Stimulated activated CD4-positive, alpha-beta T cell treated with anti-CD3 and anti-CD28 coated beads, Interleukin-2, amount 100 ng/mL, for 48 hours (primary cell): ENCODE measurements around the gene GALNS.
"Not testable (repeated sequence)": the region's sequence is repeated elsewhere in the genome, so short reads cannot be mapped to it uniquely, and the experiment has no call there.

Experiments
- DNase-seq, 2 donors: peaks; one replicate each; pipeline ENCODE4 v3.0.0-alpha.2; 2020

The GALNS gene

DNA sequence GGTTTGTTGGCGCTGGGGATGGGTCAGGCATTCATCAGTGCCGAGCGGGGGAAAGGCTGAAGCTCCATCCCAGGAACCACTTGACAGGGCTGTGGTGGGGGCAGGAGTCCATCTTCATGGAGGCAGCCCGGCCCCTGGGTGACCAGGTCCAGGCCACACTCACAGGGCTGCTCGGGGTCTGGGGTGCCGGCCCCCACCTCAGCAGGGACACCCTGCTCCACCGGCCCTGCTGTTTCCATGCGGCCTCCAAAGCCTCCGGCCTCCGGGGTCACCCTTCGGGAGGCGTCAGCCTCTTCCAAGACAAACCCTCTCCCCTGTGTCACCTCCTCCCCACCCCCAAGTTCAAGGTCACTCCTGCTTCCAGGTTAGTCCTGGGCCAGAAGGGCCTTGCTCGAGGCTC, 22.1 kb downstream of the GALNS start:
- DNase-seq: no peak

- DNase-seq: no peak
These were observed 23.7 kb downstream of the GALNS start for GRCh38 chr16:88833086-88833485.

- no peak for DNase-seq
These were observed 24.9 kb downstream of the GALNS start for GRCh38 chr16:88831838-88832237.

- no peak for DNase-seq
These were observed 26.0 kb downstream of the GALNS start for GRCh38 chr16:88830783-88831182.

- DNase-seq: no peak
These were observed 26.5 kb downstream of the GALNS start for GRCh38 chr16:88830258-88830657.

GRCh38 chr16:88828711-88829110, 28.0 kb downstream of the GALNS start:
- DNase-seq: no peak

- DNase-seq: no peak
These were observed 29.0 kb downstream of the GALNS start for GRCh38 chr16:88827727-88828126.

DNA sequence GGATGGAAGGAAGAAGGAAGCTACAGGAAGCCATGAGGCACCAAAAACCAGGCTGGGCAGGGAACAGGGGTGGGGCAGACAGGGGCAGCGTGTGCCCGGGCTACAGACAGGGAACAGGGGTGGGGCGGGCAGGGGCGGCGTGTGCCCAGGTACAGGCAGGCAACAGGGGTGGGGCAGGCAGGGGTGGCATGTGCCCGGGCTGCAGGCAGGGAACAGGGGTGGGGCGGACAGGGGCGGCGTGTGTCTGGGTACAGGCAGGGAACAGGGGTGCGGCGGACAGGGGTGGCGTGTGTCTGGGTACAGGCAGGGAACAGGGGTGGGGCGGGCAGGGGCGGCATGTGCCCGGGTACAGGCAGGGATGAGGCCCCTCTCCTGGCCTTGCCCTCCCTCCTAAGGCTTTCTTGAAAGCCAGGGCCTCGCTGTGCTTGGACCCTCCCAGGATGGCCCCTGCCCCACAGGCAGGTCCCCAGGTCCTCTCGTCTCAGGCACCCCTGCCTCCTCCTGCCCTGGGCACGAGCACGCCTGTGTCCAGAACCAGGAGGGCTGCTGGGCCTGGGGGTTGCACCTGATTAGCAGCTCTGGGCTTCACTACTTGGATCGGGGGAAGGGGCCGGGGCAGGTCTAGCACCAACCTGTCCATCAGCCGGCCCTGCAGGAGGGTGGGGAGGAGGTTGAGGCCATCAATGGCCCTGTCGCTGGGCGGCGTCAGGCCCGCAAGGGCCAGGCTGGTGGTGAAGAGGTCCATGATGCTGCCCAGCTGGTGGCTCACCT, 30.5 kb downstream of the GALNS start:
- DNase-seq: no peak

DNA sequence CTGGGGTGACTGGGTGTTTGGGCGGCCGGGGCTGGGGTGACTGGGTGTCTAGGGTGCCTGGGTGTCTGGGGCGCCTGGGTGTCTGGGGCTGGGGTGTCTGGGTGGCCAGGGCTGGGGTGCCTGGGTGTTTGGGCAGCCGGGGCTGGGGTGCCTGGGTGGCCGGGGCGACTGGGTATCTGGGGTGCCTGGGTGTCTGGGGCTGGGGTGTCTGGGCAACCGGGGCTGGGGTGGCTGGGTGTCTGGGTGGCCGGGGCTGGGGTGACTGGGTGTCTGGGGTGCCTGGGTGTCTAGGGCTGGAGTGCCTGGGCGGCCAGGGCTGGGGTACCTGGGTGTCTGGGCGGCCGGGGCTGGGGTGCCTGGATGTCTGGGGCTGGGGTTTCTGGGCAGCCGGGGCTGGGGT, 31.6 kb downstream of the GALNS start:
- no peak for DNase-seq

- no peak for DNase-seq
These were observed 32.3 kb downstream of the GALNS start for GRCh38 chr16:88824256-88825077.

- not testable (repeated sequence) for DNase-seq
These were observed 33.1 kb downstream of the GALNS start for GRCh38 chr16:88823646-88824045.

DNA sequence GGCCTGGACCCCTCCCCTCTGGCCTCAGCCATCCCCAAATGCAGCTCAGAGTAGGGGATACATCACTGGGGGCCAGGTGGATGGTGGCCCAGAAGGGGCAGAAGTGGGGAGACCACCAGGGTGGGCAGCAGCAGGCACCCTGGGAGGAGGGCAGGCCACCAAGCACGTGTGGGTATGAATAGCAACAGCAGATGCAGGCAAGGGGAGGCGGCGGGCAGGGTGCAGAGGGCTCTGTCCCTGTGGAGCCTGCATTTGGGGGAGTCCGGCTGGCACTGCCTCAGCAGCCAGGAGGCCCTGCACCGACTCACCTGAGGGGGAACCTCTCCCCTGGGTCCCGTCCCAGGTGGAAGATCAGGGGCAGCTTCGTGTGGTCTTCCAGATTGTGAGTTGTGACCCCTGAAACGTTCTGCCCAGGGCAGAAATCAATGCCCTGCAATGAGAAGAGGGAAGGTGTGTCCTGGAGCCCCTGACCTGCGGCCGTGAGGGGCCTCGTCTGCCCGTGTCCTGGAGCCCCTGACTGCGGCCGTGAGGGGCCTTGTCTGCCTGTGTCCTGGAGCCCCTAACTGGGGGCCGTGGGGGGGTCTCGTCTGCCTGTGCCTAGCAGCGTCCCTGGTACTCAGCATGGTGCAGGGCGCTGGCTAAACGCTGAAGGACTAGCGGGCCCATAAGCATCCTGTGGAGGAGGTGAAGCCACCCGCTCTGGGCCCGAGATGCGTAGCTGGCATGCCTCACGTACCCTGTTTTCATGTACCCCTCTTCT, 34.3 kb downstream of the GALNS start:
- no peak for DNase-seq

DNA sequence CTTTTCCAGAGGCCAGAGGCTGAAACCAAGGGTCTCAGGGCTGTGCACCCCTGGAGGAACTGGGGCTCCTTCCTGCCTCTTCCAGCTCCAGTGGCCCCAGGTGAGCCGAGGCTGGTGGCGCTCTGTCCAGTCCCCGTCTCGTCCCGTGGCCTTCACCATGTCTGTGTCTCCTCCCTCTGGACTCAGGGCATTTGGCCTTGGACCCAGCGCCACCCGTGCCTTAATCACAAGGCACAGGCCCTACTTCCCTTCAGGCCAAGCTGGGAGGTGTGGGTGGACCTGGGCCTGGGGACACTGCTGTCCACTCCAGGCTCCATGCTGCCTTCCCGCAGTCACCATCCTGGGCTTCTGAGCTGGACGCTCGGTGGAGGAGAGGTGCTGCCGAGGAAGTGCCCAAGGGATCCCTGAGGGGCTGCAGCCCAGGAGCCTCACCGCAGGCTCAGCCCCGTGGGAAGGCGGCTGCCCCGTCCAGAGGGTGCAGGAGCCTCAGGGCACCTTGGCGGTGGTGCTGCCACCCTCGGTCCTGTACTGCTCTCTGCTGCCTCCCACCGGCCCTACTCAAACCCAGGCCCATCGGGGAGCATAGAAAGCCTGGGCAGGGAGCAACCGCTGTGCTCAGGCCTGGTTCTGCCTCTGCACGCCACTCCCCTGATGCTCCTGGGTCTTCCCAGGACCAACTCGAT, 35.4 kb downstream of the GALNS start:
- DNase-seq: no peak

DNA sequence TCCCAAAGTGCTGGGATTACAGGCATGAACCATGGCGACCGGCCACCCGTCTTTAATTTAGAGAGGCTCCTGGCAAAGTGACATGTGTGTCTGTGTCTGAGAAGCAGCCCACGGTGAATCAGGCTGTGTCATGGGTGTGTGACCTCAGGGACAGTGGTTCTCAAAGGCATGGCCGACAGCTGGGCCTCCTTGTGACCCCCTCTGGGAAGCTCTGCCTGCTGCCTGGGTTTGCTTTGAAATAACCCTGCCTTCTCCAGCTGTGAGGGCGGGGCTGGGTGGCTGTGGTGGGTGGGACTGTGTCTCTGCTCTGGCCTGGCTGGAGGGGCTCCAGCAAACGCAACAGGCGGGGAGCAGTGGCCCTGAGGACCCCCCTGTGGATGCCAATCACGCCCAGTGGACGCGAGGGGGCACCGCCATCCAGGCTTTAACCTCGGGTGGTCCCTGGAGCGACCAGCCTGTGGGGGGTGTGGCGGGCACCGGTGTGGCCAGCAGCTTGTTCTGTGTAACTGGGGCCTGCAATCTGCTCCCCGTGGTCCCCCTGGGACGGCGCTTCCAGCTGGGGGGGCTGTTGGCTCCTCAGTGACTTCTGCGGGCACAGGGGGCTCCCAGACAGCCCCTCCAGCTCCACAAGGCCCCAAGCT, 36.2 kb downstream of the GALNS start:
- DNase-seq: no peak

DNA sequence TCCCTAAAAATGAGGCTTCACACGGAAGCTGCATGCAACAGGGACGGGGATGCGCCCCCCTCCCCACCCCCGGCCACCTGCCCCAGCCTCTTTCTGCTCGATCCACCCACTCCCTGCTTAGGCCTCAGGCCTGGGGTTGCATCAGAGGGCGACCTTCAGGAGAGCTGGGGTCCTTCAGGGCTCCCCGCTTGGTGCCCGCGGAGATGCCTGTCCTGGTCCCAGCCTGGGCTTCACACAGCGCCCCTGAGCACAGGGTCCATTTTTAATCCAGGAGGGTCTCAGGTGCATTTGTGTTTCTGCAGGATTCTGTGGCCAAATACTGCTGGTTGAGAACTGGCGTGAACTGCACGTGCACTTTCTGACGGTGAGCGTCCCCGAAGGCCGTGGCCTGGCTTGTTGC, 37.6 kb downstream of the GALNS start:
- DNase-seq: no peak

DNA sequence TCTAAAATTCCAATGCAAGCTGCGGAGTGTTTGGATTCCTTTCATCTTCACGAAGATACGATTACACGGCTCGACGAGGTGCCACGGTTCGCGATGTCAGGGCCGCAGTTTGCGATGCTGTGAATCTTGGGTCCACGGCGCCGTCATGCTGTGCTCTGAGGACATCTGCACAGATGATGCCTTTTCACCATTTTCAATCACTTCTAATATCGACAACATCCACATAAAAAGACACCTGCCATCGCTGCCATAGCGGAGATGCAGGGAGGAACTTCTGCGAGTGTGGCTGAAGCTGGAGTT, 38.2 kb downstream of the GALNS start:
- no peak for DNase-seq

GRCh38 chr16:88817785-88818574, 38.8 kb downstream of the GALNS start:
- no peak for DNase-seq

DNA sequence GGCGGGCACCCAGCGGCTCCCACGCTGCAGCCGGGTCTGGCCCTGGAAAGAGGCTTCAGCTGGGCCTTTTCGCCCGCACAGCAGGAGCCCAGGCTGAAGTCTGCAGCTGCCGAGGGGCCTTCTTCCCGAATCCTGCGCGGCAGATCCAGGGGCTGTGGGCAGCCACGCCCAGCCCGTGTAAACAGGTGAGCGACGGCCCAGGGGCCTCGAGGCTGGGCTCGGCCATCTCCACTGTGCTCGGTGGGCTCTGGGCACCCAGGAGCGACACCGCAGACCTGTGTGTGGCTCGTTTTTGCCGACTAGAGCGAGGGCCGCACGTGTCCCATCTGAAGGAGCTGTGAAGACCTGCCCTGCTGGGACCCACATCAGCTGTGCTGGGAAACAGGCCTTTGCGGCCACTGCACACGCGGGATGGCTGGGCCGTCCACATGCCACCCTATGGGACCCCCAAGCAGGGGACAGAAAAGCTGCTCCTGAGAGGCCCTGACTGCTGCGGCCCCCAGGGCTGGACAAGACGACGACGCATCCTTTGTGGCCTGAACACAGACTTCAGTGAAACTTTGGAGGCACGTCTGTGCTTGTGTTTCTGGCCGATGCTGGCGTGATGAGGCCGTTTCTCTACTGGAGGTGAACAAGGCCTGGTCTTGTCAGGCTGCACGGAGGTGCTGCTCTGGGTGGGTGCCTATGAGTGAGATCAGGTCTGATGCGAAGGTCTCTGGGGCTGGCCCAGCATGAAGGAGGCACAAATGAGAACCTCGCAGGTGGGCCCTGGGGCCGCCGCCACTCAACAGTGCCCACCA, 39.8 kb downstream of the GALNS start:
- no peak for DNase-seq

DNA sequence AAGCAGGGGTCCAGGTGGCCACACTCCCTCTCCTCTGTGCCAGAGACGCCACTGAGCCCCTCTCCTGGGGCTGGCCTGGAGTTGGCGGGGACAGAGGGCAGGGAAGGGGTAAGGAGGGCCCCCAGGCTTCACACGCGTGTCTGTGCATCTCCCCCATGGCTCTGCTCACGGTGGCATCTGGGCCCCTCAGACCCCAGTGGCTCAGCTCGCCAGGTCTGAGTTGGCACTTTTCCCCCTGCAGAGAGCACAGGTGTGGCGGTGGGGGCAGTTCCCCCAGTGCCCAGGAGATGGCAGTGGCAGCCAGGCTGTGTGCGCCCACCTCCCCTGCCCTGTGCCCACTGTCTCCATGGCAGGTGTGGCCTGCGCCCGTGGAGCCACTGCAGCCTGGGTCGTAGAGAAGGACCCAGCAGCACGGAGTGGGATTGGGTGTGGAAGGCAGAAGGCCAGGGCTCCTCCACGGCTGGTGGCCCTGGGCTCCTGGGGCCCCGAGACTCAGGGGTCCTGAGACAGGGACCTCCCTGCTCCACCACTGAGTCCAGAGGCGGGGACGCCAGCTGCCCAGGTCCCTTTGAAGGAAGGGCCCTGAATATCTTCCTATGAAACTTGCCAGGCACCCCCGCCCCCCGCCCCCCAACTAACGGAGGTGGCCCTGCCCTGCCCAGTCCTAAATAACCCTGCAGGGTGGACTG, 40.7 kb downstream of the GALNS start:
- DNase-seq: peak; percentile 56 to 59

- DNase-seq: no peak
These were observed 41.5 kb downstream of the GALNS start for GRCh38 chr16:88815227-88815626.
